ELR (cell line): ENCODE data around the gene F12.
"Not testable (repeated sequence)": the region's sequence is repeated elsewhere in the genome, so short reads cannot be mapped to it uniquely, and the experiment has no call there.

Experiments used
- DNase-seq: peaks from one replicate; pipeline ENCODE4 v3.0.0-alpha.2; 2015; ENCODE audit warnings: low read depth

The F12 gene

GRCh38 chr5:177387405-177387804 lies 22.0 kb downstream of the F12 start:
- no peak for DNase-seq

GRCh38 chr5:177386542-177386941 lies 22.8 kb downstream of the F12 start:
- no peak for DNase-seq

- no peak for DNase-seq
Measured at GRCh38 chr5:177385720-177386119, 23.6 kb downstream of the F12 start.

- DNase-seq, result no peak
Measured at GRCh38 chr5:177384134-177384533, 25.2 kb downstream of the F12 start, which contains the start of gene SLC34A1. SLC34A1 (plus strand) TSS chr5:177384434; CDS start chr5:177385742, 1,308 bp downstream.

- DNase-seq, result no peak
Measured at GRCh38 chr5:177383181-177383580, 26.2 kb downstream of the F12 start.

- DNase-seq, result peak; percentile 40
Measured at GRCh38 chr5:177382423-177383029, 26.8 kb downstream of the F12 start.

GRCh38 chr5:177380805-177381126 lies 28.6 kb downstream of the F12 start:
- no peak for DNase-seq

- DNase-seq, result peak; percentile 93
Measured at GRCh38 chr5:177378884-177379883, 30.2 kb downstream of the F12 start.

- DNase-seq, result no peak
Measured at GRCh38 chr5:177377851-177378776, 31.2 kb downstream of the F12 start.

GRCh38 chr5:177376107-177376506 lies 33.3 kb downstream of the F12 start:
- DNase-seq, result no peak

GRCh38 chr5:177375516-177375915 lies 33.8 kb downstream of the F12 start:
- DNase-seq, result not testable (repeated sequence)

- no peak for DNase-seq
Measured at GRCh38 chr5:177374211-177374610, 35.2 kb downstream of the F12 start.

- no peak for DNase-seq
Measured at GRCh38 chr5:177373806-177374205, 35.6 kb downstream of the F12 start.

GRCh38 chr5:177372910-177373309 lies 36.5 kb downstream of the F12 start:
- no peak for DNase-seq

- DNase-seq, result no peak
Measured at GRCh38 chr5:177372034-177372896, 37.1 kb downstream of the F12 start.

GRCh38 chr5:177371120-177372033 lies 38.0 kb downstream of the F12 start:
- DNase-seq, result no peak

- peak; percentile 80 for DNase-seq
Measured at GRCh38 chr5:177370488-177371119, 38.8 kb downstream of the F12 start.

- DNase-seq, result no peak
Measured at GRCh38 chr5:177369645-177370440, 39.5 kb downstream of the F12 start.
